Stimulated activated CD4-positive, alpha-beta T cell treated with anti-CD3 and anti-CD28 coated beads, Interleukin-1b, Interleukin-23, amount 100 ng/mL, for 48 hours (primary cell): ENCODE measurements around the gene DENND1B.
"Not testable (repeated sequence)": the region's sequence is repeated elsewhere in the genome, so short reads cannot be mapped to it uniquely, and the experiment has no call there.

Experiments
- DNase-seq: peaks from one replicate; pipeline ENCODE4 v3.0.0-alpha.2; 2020

Gene DENND1B

GRCh38 chr1:197541411-197541810, 233.9 kb downstream of the DENND1B start:
- no peak for DNase-seq

GRCh38 chr1:197526736-197527371, 248.4 kb downstream of the DENND1B start:
- no peak for DNase-seq

GRCh38 chr1:197521118-197521739, 254.1 kb downstream of the DENND1B start:
- no peak for DNase-seq

- no peak for DNase-seq
These were observed 255.4 kb downstream of the DENND1B start for GRCh38 chr1:197519741-197520334.

- no peak for DNase-seq
These were observed 259.9 kb downstream of the DENND1B start for GRCh38 chr1:197515421-197515820.

- no peak for DNase-seq
These were observed 264.4 kb downstream of the DENND1B start for GRCh38 chr1:197510691-197511378.

- DNase-seq = no peak
These were observed 278.6 kb downstream of the DENND1B start for GRCh38 chr1:197496722-197497121.

GRCh38 chr1:197491505-197491904, 283.8 kb downstream of the DENND1B start:
- DNase-seq = not testable (repeated sequence)

GRCh38 chr1:197486946-197487345, 288.3 kb downstream of the DENND1B start:
- DNase-seq = no peak

- DNase-seq = no peak
These were observed 289.5 kb downstream of the DENND1B start for GRCh38 chr1:197485790-197486189.

- DNase-seq = peak; percentile 8
These were observed 294.2 kb downstream of the DENND1B start for GRCh38 chr1:197481101-197481500.

GRCh38 chr1:197480446-197480845, 294.8 kb downstream of the DENND1B start:
- DNase-seq = no peak

- DNase-seq = no peak
These were observed 303.1 kb downstream of the DENND1B start for GRCh38 chr1:197472141-197472540.

GRCh38 chr1:197471248-197471985, 303.9 kb downstream of the DENND1B start:
- DNase-seq = no peak

- DNase-seq = no peak
These were observed 304.9 kb downstream of the DENND1B start for GRCh38 chr1:197470330-197470729.

GRCh38 chr1:197469620-197470210, 305.6 kb downstream of the DENND1B start:
- DNase-seq = no peak

GRCh38 chr1:197468543-197469175, 306.6 kb downstream of the DENND1B start:
- DNase-seq = no peak

- no peak for DNase-seq
These were observed 307.4 kb downstream of the DENND1B start for GRCh38 chr1:197467881-197468280.

- DNase-seq = no peak
These were observed 308.5 kb downstream of the DENND1B start for GRCh38 chr1:197466813-197467212.

GRCh38 chr1:197465528-197466327, 309.6 kb downstream of the DENND1B start:
- DNase-seq = no peak

GRCh38 chr1:197464044-197464443, 311.2 kb downstream of the DENND1B start:
- no peak for DNase-seq
